Upper lobe of left lung (tissue), 4 donors: ENCODE data around the gene STK10.

Experiments used
- CTCF ChIP-seq, 6 experiments: fragments of 450-650 bp in 4 of 6; fragments of 200-600 bp in 2 of 6; sonication (generic) in 2 of 6; IDR thresholded peaks; one replicate each; pipeline ENCODE4 v1.5.1; 2016 to 2019; ENCODE audit warnings: antibody characterized with exemption in 6 of 6
- EP300 ChIP-seq, 4 donors: sonication (generic); formaldehyde crosslinking; IDR thresholded peaks; one replicate each; pipeline ENCODE4 v1.5.1; 2017; ENCODE audit warnings: antibody characterized with exemption in 4 of 4, control low read depth in 2 of 4
- POLR2AphosphoS5 ChIP-seq, 2 donors: sonication (generic); formaldehyde crosslinking; IDR thresholded peaks; one replicate each; pipeline ENCODE4 v1.5.1; 2017; ENCODE audit warnings: antibody characterized with exemption in 2 of 2

GRCh38 chr5:172141949-172142319, 46.1 kb downstream of the STK10 start:
- no peak for TF ChIP-seq CTCF (IDR thresholded peaks at IDR 0.05)
- TF ChIP-seq POLR2AphosphoS5 (IDR thresholded peaks at IDR 0.05), result no peak
- TF ChIP-seq EP300 (IDR thresholded peaks at IDR 0.05), result no peak
